K562 (cell line): Measurements from ENCODE around the gene VEGFA. TPM values are rescaled to one million over a fixed set of nuclear protein-coding genes. Genes with fewer than 3 reads are reported as not detected.

Experiments
- ATAC-seq: fragments of 200-7000 bp; cut with Tn5 transposase; 3 replicates; pipeline ENCODE4 v1.9.1; 2020; ENCODE audit warnings: moderate library complexity
- BruUV-seq: library from RNA; stranded (reverse); fragments of 400-500 nt; replicated peaks from 2 replicates; lab custom pipeline; 2021; lab: Mats Ljungman, UMichigan
- CTCF ChIA-PET: fragments of 300-600 bp; formaldehyde crosslinking; extraction: SDS; loops from one replicate; lab custom pipeline; 2021; ENCODE audit warnings: low intra/inter-chr PET ratio; lab: Yijun Ruan, JAX
- POLR2A ChIA-PET: fragments of 300-600, 350-650 bp; sonication (Branson Sonifier 250); formaldehyde crosslinking; extraction: SDS; loops from one replicate; lab custom pipeline; 2021; ENCODE audit warnings: antibody characterized with exemption, inconsistent platforms; lab: Yijun Ruan, JAX
- DNase-seq, 4 experiments: peaks; one replicate each; pipeline versions ENCODE4 v3.0.0 to v3.0.0-alpha.2; 2011 to 2018; ENCODE audit warnings: low spot score in 3 of 4, mixed read lengths in 3 of 4; ENCODE audit errors: extremely low read depth in 1 of 4
- FAIRE-seq: peaks from 2 replicates; lab custom pipeline; 2011; peaks lifted over from hg19 to GRCh38; lab: Jason Lieb, UNC
- H2AFZ ChIP-seq: 2 replicates; pipeline ENCODE4 v1.6.0; 2011; ENCODE audit warnings: low read depth, low read length, control low read depth, inconsistent platforms
- H3K27ac ChIP-seq: fragments of 200-600 bp; 3 replicates; pipeline ENCODE4 v1.8.0; 2011; ENCODE audit warnings: low read depth, mild to moderate bottlenecking, control low read depth, inconsistent platforms, low read length, moderate library complexity, mixed read lengths; ENCODE audit errors: extremely low read depth
- H3K27me3 ChIP-seq, 2 experiments: fragments of 300-600 bp in 1 of 2; 2 replicates in 1 of 2; 3 replicates in 1 of 2; pipeline versions ENCODE4 v1.6.0 to v1.8.0; 2011; ENCODE audit warnings: inconsistent platforms in 2 of 2, low read length in 2 of 2, mild to moderate bottlenecking in 1 of 2, mixed read lengths in 1 of 2, moderate library complexity in 1 of 2; ENCODE audit not compliant: control insufficient read depth in 2 of 2, insufficient read depth in 2 of 2
- H3K36me3 ChIP-seq: fragments of 300-600 bp; 3 replicates; pipeline ENCODE4 v1.8.0; 2011; ENCODE audit warnings: mild to moderate bottlenecking, low read length, inconsistent platforms; ENCODE audit not compliant: control insufficient read depth, insufficient read depth
- H3K4me1 ChIP-seq, 2 experiments: fragments of 200-600 bp in 1 of 2; replicated peaks in 1 of 2; 2 replicates in 1 of 2; 3 replicates in 1 of 2; pipeline versions ENCODE4 v1.5.1 to v1.8.0; 2011; ENCODE audit warnings: inconsistent platforms in 2 of 2, low read length in 2 of 2, mild to moderate bottlenecking in 1 of 2, mixed read lengths in 1 of 2, moderate library complexity in 1 of 2; ENCODE audit not compliant: control insufficient read depth in 2 of 2, insufficient read depth in 2 of 2
- H3K4me2 ChIP-seq: 2 replicates; pipeline ENCODE4 v1.6.1; 2011; ENCODE audit warnings: low read length, control low read depth, inconsistent platforms, mixed read lengths; ENCODE audit not compliant: insufficient read depth
- H3K4me3 ChIP-seq: fragments of 200-600 bp; sonication (generic), shearing (Covaris generic); 2 replicates; pipeline ENCODE4 v1.5.1; 2016; ENCODE audit warnings: control low read depth, inconsistent platforms
- H3K79me2 ChIP-seq: fragments of 200-600 bp; 3 replicates; pipeline ENCODE4 v1.8.0; 2011; ENCODE audit warnings: low read length, inconsistent platforms; ENCODE audit not compliant: control insufficient read depth, insufficient read depth
- H3K9ac ChIP-seq, 2 experiments: 2 replicates each; pipeline versions ENCODE4 v1.6.0 to v1.6.1; 2011; ENCODE audit warnings: low read depth in 2 of 2, low read length in 2 of 2, control low read depth in 1 of 2, inconsistent platforms in 1 of 2, mild to moderate bottlenecking in 1 of 2, mixed read lengths in 1 of 2; ENCODE audit not compliant: insufficient read depth in 1 of 2
- H3K9me1 ChIP-seq: one replicate; pipeline ENCODE4 v1.6.0; 2011; ENCODE audit warnings: inconsistent platforms, mild to moderate bottlenecking, low read length, moderate library complexity; ENCODE audit not compliant: control insufficient read depth, insufficient read depth
- H3K9me3 ChIP-seq: replicated peaks from 2 replicates; pipeline ENCODE4 v1.5.1; 2011; ENCODE audit warnings: low read depth, low read length, inconsistent platforms; ENCODE audit not compliant: control insufficient read depth, insufficient read depth
- H4K20me1 ChIP-seq: replicated peaks from 2 replicates; pipeline ENCODE4 v1.6.1; 2011; ENCODE audit warnings: low read length, inconsistent platforms, mixed read lengths; ENCODE audit not compliant: control insufficient read depth, insufficient read depth
- FOXO4 ChIP-seq: fragments of 450-650 bp; formaldehyde crosslinking; IDR thresholded peaks from 2 replicates; pipeline ENCODE4 v1.4.0; 2020; ENCODE audit warnings: mild to moderate bottlenecking, moderate library complexity
- MAFG ChIP-seq: fragments of 450-650 bp; conservative IDR thresholded peaks from 2 replicates; pipeline ENCODE4 v1.6.1; 2016; ENCODE audit warnings: missing genetic modification characterization, missing compliant biosample characterization
- MEIS2 ChIP-seq: fragments of 450-650 bp; IDR thresholded peaks from 2 replicates; pipeline ENCODE4 v1.6.1; 2014; ENCODE audit warnings: mild to moderate bottlenecking; ENCODE audit not compliant: partially characterized antibody
- NBN ChIP-seq: fragments of 450-650 bp; IDR thresholded peaks from 2 replicates; pipeline ENCODE4 v1.6.1; 2016; ENCODE audit warnings: low read depth, mild to moderate bottlenecking
- ZNF324 ChIP-seq: fragments of 250-450 bp; sonication (Bioruptor Pico); IDR thresholded peaks from 2 replicates; pipeline ENCODE4 v1.4.0; 2020; ENCODE audit warnings: mild to moderate bottlenecking
- ZNF766 ChIP-seq: fragments of 200-800 bp; sonication (Bioruptor generic); conservative IDR thresholded peaks from 2 replicates; pipeline ENCODE4 v1.6.1; 2016; ENCODE audit warnings: missing genetic modification characterization, missing compliant biosample characterization
- WGBS: fragments of 100-300 bp; shearing (Covaris generic); methylation state at CpG from one replicate; pipeline ENCODE4 v1.1.6; 2016; ENCODE audit warnings: low coverage, mixed read lengths; ENCODE audit not compliant: insufficient coverage; ENCODE audit errors: missing lambda C conversion rate; 5-methylcytosine and 5-hydroxymethylcytosine counted together
- in situ Hi-C: fragments of 300-500 bp; cut with MboI; formaldehyde crosslinking; loops from 4 replicates; pipeline ENCODE4 v1.15.0; 2018; ENCODE audit warnings: inconsistent platforms, mixed read lengths
- intact Hi-C: fragments of 100-400 bp; cut with micrococcal nuclease; formaldehyde crosslinking; loops from 2 replicates; pipeline ENCODE4 v1.14.2; 2022
- polyA plus RNA-seq, 8 experiments: library from polyadenylated mRNA; depleted of rRNA in 4 of 8; stranded (reverse) in 5 of 8; unstranded in 3 of 8; fragments of >200 nt; fragmentation: Nextera tagmentation in 2 of 8; fragmentation: Illumina TruSeq in 1 of 8; extraction: Ambion mirVana in 2 of 8; extraction: Trizol in 1 of 8; gene quantifications; 2 replicates each; pipeline versions ENCODE4 v1.2.1 to v1.2.3, GENCODE V29; 2011 to 2014; ENCODE audit warnings: inconsistent platforms in 1 of 8, missing spikeins in 1 of 8
- total RNA-seq, 7 experiments: library from RNA; depleted of rRNA in 6 of 7; stranded (reverse); fragments of >200 nt in 6 of 7; fragmentation: Illumina TruSeq in 2 of 7; extraction: Trizol in 2 of 7; gene quantifications; 2 replicates each; pipeline versions ENCODE4 v1.2.1 to v1.2.3, GENCODE V29; 2011 to 2021; ENCODE audit warnings: low replicate concordance in 1 of 7
- TF ChIP-seq, protein P1 (sequence below): fragments of 250-450 bp; sonication (Bioruptor Pico); IDR thresholded peaks from 2 replicates; pipeline ENCODE4 v1.6.1; 2021; ENCODE audit warnings: mild to moderate bottlenecking

The VEGFA gene
- total and polyA plus RNA-seq, 9 of the 15 experiments (the other 6 are each of a cell fraction or from before 2014, with no cell fraction given): 14.0 to 271 (median 124) TPM

DNA sequence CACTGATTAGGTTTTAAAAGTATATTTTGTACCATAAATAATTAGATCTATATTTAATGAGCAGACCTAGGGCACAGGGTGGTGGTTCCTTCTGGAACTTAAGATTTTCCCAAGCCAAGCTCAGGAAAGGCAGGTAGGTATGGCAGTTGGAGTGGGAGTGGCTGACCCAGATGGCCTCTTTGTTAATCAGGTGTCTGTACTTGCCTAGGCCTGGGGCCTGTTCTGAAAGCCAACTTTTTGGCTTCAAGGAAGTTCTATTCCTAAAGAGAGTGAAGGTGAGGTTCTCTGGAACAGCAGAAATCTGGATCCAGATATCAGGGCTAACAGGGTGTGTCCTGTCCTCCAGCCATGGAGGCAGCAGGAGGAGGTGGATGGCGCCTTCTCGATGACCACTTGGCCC is 44.9 kb downstream of the VEGFA start:
- H3K27ac ChIP-seq: no peak overlapping the region
- TF ChIP-seq NBN: no peak
- TF ChIP-seq MEIS2: no peak
- TF ChIP-seq FOXO4 (CRISPR knock-in tag): no peak
- TF ChIP-seq, protein P1, sequence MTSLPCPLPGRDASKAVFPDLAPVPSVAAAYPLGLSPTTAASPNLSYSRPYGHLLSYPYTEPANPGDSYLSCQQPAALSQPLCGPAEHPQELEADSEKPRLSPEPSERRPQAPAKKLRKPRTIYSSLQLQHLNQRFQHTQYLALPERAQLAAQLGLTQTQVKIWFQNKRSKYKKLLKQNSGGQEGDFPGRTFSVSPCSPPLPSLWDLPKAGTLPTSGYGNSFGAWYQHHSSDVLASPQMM (CRISPR knock-in tag): 0 out of 2 replicates have a peak, but pooled peaks have one; percentile 40
- TF ChIP-seq MAFG: no peak
- TF ChIP-seq ZNF324 (CRISPR knock-in tag): no peak
- TF ChIP-seq ZNF766 (CRISPR knock-in tag): no peak
- H3K4me1 ChIP-seq: peaks cover 0 to 3% of the 10 kb centered on the region in 2 experiments; a peak in 2 of 5 replicates
- H3K27me3 ChIP-seq: no peaks in the 10 kb centered on the region
- H3K36me3 ChIP-seq: no peaks in the 10 kb centered on the region
- no peaks in the 10 kb centered on the region for H3K9me3 ChIP-seq
- intact Hi-C loops (no loop called here), in situ Hi-C loops (no loop called here)
- ChIA-PET POLR2A (interaction anchor here (0.6 to 1.4 kb wide), 3 partner anchors 12 to 32 kb away, joined by 3 to 4 read pairs (median 3); no protein-coding TSS in a partner anchor), CTCF (no interaction called here)
- no TSS peak for BruUV-seq
- DNase-seq (no peak), ATAC-seq (no peak), FAIRE-seq (no peak)
- no peaks in the 10 kb centered on the region for H3K9me1 ChIP-seq
- H3K79me2 ChIP-seq: no peaks in the 10 kb centered on the region
- WGBS: 20% methylated on average over 2 of the region's 2 CpGs
- H2AFZ ChIP-seq: no peak overlapping the region
- H3K9ac ChIP-seq: peak overlapping the region in 1 of 2 experiments; percentile 15; a peak in 1 of 4 replicates
- no peak overlapping the region for H3K4me2 ChIP-seq
- no peaks in the 10 kb centered on the region for H4K20me1 ChIP-seq
- H3K4me3 ChIP-seq: no peak overlapping the region
